Pons (tissue), 1 donor: Measurements from ENCODE around the gene CNIH4.
"Not testable (repeated sequence)": the region's sequence is repeated elsewhere in the genome, so short reads cannot be mapped to it uniquely, and the experiment has no call there.

ENCODE experiments used
- DNase-seq: peaks from one replicate; pipeline ENCODE4 v3.0.0-alpha.2; 2016; ENCODE audit warnings: low spot score

The CNIH4 gene

DNA sequence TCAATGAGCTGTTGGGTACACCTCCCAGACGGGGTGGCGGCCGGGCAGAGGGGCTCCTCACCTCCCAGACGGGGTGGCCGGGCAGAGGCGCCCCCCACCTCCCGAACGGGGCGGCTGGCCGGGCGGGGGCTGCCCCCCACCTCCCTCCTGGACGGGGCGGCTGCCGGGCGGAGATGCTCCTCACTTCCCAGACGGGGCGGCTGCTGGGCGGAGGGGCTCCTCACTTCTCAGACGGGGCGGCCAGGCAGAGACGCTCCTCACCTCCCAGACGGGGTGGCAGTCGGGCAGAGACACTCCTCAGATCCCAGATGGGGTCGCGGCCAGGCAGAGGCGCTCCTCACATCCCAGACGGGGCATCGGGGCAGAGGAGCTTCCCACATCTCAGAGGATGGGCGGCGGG is 7.0 kb upstream of the CNIH4 start:
- not testable (repeated sequence) for DNase-seq

- DNase-seq, result not testable (repeated sequence)
Measured at GRCh38 chr1:224352436-224353085, 4.1 kb upstream of the CNIH4 start.

- DNase-seq, result no peak
Measured at GRCh38 chr1:224353975-224354925, 2.4 kb upstream of the CNIH4 start.

GRCh38 chr1:224357626-224358124 is 996 bp downstream of the CNIH4 start:
- DNase-seq, result no peak

- no peak for DNase-seq
Measured at GRCh38 chr1:224358237-224358636, 1.6 kb downstream of the CNIH4 start.

- no peak for DNase-seq
Measured at GRCh38 chr1:224359207-224359606, 2.5 kb downstream of the CNIH4 start.

DNA sequence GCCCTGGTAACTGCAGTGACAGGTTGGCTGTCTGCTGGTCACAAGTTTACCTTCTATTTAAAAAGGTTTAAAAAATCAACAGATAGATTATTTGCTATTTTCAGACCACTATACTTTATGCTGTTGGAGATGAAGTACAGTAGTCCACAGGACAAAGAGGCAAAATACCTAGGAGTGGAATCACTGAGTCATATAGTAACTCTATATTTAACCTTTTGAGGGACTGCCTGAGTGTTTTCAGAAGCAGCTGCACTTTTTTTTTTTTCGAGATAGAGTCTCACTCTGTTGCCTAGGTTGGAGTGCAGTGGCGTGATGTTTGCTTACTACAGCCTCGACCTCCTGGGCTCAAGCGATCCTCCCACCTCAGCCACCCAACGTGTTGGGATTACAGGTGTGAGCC is 11.7 kb downstream of the CNIH4 start:
- DNase-seq, result no peak

GRCh38 chr1:224373008-224373590 is 16.4 kb downstream of the CNIH4 start:
- no peak for DNase-seq

GRCh38 chr1:224375059-224375458 is 18.4 kb downstream of the CNIH4 start:
- DNase-seq, result no peak

- DNase-seq, result no peak
Measured at GRCh38 chr1:224377676-224378006, 21.0 kb downstream of the CNIH4 start.

- peak; percentile 23 for DNase-seq
Measured at GRCh38 chr1:224378855-224379631, 22.4 kb downstream of the CNIH4 start.

GRCh38 chr1:224380003-224380402 is 23.3 kb downstream of the CNIH4 start:
- DNase-seq, result peak; percentile 52

GRCh38 chr1:224381880-224382548 is 25.3 kb downstream of the CNIH4 start:
- DNase-seq, result no peak

DNA sequence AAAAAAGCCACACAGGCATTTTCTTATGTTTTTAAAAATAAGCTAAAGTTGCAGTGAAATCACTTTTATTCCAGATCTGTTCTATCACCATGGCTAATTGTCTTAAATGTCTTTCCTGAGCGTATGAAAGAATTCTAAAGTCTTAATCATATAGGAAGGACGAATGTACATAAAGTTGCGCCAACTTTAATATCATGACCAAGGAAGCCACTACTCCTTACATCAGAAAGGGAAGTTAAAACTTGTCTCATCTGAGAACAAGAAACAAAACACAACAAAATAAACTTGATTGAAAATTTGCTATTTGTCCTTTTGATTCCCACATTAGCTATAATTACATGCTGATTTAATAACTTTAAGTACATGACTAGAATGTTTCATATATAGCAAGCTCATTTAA is 26.5 kb downstream of the CNIH4 start:
- DNase-seq, result no peak

DNA sequence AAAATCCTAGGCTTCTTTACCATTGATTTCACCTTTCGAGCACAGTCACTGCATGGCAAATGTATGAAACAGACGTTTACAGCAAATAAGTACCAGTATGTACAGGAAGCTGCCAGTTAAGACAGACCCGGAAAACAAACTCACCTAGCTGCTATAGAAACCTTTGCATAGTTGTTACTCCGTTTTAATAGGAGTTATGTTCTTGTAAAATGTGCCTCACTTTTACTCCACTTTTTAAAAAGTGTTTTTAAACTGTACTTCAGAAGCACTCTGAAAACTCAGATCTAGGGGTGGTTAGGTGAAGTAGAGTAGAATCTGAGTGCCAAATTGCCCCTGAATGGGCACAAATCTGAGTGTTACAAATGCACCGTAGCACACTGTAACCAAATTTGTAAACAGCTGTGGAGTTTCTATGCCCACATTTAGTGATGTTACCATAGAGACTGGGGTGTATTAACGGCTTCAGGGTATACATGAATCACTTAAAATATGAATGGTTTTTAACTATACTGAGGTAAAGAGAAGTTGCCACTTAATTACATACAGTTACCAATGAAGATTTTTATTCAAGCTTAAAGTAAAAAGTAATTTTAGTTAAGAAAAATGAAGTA is 30.7 kb downstream of the CNIH4 start:
- no peak for DNase-seq

GRCh38 chr1:224387943-224388342 is 31.3 kb downstream of the CNIH4 start:
- no peak for DNase-seq

GRCh38 chr1:224390517-224390916 is 33.8 kb downstream of the CNIH4 start:
- no peak for DNase-seq

- no peak for DNase-seq
Measured at GRCh38 chr1:224392411-224393249, 36.0 kb downstream of the CNIH4 start.

GRCh38 chr1:224393294-224393693 is 36.6 kb downstream of the CNIH4 start:
- no peak for DNase-seq

GRCh38 chr1:224399887-224400286 is 43.2 kb downstream of the CNIH4 start:
- DNase-seq, result no peak
